Fibroblast of lung (primary cell): Measurements from ENCODE around the gene CSF2RB.

ENCODE experiments used
- EZH2 ChIP-seq: IDR thresholded peaks from 2 replicates; pipeline ENCODE4 v1.5.1; 2012; ENCODE audit warnings: low read length, control low read depth, mild to moderate bottlenecking; ENCODE audit errors: missing control alignments
- TF ChIP-seq, protein P1 (sequence below), 2 donors: IDR thresholded peaks in 1 of 2; conservative IDR thresholded peaks in 1 of 2; 1 replicate in 1 of 2; 2 replicates in 1 of 2; pipeline ENCODE4 v1.5.1; 2011 to 2012; ENCODE audit warnings: low read length in 2 of 2, control low read depth in 1 of 2, inconsistent platforms in 1 of 2, low read depth in 1 of 2, mild to moderate bottlenecking in 1 of 2

DNA sequence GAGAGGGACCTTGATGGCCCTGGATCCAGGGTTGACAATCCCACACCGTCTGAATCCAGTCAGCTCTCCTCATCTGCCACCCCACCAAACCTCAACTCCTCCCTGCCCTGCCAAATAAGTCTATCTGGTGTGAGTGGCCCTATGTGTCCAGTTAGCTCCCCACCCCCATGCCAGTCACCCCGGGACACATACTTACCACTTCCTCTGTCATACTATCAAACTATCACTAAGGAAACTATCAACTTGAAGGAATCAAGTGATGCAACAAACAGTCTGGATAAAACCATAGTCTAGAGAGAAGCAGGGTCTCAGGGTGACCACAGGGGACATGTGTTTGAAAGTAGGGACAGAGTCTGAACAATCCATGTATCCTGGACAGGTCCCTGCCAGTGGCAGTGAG, 13.2 kb upstream of the CSF2RB start:
- TF ChIP-seq, protein P1, sequence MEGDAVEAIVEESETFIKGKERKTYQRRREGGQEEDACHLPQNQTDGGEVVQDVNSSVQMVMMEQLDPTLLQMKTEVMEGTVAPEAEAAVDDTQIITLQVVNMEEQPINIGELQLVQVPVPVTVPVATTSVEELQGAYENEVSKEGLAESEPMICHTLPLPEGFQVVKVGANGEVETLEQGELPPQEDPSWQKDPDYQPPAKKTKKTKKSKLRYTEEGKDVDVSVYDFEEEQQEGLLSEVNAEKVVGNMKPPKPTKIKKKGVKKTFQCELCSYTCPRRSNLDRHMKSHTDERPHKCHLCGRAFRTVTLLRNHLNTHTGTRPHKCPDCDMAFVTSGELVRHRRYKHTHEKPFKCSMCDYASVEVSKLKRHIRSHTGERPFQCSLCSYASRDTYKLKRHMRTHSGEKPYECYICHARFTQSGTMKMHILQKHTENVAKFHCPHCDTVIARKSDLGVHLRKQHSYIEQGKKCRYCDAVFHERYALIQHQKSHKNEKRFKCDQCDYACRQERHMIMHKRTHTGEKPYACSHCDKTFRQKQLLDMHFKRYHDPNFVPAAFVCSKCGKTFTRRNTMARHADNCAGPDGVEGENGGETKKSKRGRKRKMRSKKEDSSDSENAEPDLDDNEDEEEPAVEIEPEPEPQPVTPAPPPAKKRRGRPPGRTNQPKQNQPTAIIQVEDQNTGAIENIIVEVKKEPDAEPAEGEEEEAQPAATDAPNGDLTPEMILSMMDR (conservative IDR thresholded peaks at IDR 0.05 in 1 of 2, IDR thresholded peaks at IDR 0.05 in 1 of 2; ENCODE audit: low read depth in 1 of 2, low read length in 2 of 2), result no peak
- no peak for TF ChIP-seq EZH2
